Inferior parietal cortex (tissue), 1 donor: ENCODE measurements around the gene BST1.
"Not testable (repeated sequence)": the region's sequence is repeated elsewhere in the genome, so short reads cannot be mapped to it uniquely, and the experiment has no call there.

Experiments
- DNase-seq: peaks from one replicate; pipeline ENCODE4 v3.0.0-alpha.2; 2016; ENCODE audit errors: extremely low spot score

The BST1 gene

GRCh38 chr4:15746110-15746509 is 43.2 kb downstream of the BST1 start:
- no peak for DNase-seq

- no peak for DNase-seq
Observed at GRCh38 chr4:15749001-15749400, 46.1 kb downstream of the BST1 start.

GRCh38 chr4:15751153-15751552 is 48.3 kb downstream of the BST1 start:
- no peak for DNase-seq

- no peak for DNase-seq
Observed at GRCh38 chr4:15753081-15753480, 50.2 kb downstream of the BST1 start.

DNA sequence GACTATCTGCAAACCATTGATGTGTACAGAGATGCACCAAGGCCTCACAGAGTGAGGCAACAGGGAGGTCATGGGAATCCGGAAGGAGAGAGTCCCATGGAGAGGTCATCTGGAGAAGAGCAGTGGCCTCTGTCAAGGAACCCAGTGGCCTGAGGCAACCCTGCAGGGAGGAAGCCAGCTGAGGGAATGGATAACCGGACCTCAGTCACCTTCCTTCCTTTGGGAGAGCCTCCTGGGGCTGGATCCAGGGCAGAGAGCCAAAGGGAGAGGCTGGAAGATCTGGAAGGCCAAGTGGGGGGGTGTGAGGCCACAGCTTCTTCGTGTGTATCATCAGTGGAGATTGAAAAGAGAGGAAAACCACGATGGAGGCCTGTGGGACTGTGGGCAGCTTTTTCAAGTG is 50.9 kb downstream of the BST1 start:
- DNase-seq, result no peak

- DNase-seq, result no peak
Observed at GRCh38 chr4:15754323-15754722, 51.5 kb downstream of the BST1 start.

DNA sequence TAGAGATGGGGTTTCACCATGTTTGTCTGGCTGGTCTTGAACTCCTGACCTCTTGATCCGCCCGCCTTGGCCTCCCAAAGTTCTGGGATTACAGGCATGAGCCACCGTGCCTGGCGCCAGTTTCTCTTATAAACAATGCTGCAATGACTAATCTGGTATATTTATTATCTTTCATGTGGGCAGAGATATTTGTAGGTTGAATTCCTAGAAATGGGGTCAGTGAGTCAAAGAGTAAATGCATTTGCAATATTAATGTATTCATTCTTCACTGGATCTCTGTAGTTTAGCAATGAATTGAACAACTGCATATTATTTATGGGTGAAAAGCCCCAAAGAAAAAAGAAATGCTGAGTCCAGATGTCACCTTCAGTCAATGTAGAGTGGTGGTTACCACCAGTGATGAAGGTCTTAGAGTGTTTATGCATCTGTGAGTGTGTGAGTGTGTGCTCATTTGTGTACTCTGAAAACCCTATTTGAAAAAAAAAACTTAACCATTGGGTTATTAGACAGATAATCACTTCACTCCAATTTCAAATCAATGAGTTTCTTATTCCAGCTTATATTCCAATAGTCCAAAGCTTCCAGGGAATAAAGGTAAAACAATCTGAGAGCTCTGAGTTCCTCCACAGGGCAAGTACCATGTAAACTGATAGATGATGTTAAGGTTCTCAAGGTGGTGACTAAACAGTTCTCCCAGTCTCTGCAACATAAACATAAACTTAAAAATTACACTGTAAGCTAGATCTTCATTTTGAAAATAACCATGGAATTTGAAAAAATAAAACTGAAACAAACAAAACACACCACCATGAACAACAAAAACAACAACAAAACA is 52.7 kb downstream of the BST1 start:
- no peak for DNase-seq

- no peak for DNase-seq
Observed at GRCh38 chr4:15756361-15756861, 53.5 kb downstream of the BST1 start.

- DNase-seq, result no peak
Observed at GRCh38 chr4:15757054-15757453, 54.2 kb downstream of the BST1 start.

DNA sequence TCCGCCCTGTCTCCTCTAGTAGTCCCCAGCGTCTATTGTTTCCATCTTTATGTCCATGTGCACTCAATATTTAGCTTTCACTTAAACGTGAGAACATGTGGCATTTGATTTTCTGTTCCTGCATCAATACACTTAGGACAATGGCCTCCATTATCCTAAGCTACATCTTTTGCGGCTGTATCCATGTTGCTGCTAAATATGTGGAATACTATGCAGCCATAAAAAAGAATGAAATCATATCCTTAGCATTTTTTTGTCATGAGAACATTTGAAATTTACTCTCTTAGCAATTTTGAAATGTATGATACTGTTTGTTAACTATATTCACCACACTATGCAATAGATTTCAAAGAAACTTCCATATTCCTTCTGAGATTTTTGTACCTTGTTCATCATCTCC is 55.4 kb downstream of the BST1 start:
- no peak for DNase-seq

GRCh38 chr4:15762460-15762859 is 59.6 kb downstream of the BST1 start:
- DNase-seq, result not testable (repeated sequence)

DNA sequence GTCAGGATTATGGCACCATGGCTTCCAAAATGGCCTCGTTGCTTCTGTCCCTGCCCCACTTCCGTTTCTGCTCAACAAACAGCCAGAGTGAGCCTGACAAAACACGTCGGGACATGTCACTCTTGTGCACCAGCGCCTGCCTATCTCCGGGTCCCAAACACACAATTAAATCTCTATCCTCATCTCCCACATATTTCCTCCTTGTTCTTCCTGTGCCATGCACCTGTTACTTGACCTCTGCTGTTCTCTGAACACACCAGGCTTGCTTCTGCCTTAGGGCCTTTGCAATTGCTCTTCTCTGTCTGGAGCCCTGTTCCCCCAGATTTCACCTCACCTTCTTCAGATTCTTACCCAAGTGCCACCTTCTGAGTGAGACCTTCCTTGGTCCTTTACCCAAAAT is 62.5 kb downstream of the BST1 start:
- DNase-seq, result no peak

DNA sequence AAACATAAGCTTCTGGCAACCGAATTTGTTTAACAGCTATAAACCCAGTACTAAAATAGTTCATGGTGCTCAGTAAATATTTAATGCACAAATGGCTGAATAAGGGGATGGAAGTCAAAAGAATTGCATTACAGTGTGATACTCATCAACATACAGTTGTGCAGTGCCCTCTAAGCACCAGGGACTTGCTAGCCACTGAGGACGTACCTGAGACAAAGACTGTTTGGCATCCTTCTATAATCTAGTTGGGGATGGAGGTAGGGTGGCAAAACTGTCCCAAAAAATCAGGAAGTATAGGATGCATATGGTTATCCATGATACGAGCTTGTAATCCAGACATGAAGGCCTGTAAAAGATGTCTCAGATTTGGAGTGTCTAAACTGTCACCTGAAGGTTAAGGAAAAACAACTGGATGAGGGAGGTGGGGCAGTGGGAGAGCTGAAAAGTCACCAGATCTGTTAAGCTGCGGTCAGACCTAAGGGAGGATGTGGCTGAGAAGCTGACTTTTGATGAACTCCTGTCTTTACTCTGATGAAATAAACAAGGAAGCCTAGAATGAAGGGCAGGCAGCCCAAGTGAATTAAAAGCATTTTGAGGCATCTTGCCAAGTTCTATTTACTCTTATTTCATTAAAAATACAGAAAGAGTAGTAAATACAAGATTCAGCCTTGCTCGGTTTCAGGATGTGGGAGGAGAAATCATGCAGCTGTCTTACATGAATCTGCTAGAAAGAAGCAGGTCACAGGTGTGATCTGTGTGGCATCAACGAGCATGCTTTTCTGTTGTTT is 63.2 kb downstream of the BST1 start:
- DNase-seq, result no peak

DNA sequence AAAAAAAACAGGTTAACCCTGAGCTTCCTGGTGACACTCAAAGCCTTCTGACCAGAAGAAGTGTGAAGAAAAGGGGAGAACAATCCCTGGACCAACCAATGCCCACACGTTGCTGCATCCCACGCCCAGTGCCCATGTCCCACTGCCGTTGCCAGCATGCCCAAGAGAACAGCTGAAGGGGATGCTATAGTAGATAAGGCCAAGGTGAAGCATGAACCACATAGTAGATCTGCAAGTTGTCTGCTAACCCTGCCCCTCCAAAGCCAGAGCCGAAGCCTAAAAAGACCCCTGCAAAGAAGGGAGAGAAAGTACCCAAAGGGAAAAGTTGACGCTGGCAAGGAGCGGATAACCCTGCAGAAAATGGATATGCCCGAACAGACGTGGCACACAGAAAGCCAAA is 64.0 kb downstream of the BST1 start:
- DNase-seq, result no peak

DNA sequence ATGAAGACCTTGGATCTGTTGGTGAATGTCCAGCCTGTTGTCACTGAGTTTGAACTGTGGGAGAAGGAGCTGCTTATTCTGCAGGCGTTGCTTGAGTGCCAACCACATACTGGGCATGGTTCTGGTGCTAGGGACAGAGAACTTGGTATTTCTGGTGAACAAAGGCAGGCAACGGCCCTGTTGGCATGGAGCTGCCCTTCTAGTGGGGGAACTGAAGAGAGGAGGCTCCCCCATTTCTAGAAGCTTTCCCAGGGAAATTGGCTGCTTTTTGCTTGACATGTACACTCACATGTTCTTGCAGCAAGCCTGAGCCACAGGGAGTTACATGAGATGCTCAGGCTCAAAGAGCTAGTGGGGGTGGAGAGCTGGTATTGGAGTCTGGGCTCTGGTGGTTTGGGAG is 66.3 kb downstream of the BST1 start:
- DNase-seq, result no peak

DNA sequence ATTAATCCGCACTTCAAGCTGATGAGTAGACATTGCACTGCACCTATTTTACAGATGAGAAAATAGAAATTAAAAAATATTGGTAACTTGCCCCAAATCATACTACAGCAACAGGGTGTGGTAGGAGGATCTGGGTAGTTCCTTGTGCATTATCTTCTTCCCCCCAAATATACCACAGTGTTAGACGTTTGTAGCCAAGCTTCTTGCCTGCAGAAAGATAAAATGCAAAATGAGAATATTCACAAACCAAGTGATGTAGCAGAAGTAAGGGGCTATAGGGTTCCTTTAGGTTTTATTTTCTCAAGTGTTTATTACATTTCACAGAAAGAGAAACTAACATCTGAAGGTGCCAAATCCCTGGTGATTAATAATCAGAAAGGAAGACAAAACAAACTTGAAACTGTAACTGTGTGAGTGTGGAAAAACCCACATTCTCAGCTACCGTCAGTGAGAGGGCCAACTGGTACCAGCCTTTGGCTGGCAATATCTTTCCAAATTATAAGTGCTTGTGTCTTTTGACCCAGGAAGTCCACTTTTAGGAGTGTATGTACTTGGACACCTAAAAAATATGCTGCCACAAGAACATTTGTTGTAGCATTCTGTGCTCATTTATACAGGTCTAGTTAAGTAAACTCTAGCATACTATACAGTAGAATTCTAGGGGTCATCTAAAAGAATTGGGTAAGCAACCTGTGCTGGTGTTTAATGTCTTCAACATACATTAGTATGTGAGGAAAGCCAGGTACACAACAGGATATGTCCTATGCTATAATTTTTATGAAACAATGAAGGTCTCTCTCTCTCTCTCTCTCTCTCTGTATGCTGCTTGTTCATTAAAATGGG is 68.6 kb downstream of the BST1 start:
- DNase-seq, result no peak

- DNase-seq, result no peak
Observed at GRCh38 chr4:15774020-15774420, 71.2 kb downstream of the BST1 start.

GRCh38 chr4:15776871-15777648 is 74.2 kb downstream of the BST1 start:
- no peak for DNase-seq

GRCh38 chr4:15777697-15778288 is 74.9 kb downstream of the BST1 start:
- no peak for DNase-seq

DNA sequence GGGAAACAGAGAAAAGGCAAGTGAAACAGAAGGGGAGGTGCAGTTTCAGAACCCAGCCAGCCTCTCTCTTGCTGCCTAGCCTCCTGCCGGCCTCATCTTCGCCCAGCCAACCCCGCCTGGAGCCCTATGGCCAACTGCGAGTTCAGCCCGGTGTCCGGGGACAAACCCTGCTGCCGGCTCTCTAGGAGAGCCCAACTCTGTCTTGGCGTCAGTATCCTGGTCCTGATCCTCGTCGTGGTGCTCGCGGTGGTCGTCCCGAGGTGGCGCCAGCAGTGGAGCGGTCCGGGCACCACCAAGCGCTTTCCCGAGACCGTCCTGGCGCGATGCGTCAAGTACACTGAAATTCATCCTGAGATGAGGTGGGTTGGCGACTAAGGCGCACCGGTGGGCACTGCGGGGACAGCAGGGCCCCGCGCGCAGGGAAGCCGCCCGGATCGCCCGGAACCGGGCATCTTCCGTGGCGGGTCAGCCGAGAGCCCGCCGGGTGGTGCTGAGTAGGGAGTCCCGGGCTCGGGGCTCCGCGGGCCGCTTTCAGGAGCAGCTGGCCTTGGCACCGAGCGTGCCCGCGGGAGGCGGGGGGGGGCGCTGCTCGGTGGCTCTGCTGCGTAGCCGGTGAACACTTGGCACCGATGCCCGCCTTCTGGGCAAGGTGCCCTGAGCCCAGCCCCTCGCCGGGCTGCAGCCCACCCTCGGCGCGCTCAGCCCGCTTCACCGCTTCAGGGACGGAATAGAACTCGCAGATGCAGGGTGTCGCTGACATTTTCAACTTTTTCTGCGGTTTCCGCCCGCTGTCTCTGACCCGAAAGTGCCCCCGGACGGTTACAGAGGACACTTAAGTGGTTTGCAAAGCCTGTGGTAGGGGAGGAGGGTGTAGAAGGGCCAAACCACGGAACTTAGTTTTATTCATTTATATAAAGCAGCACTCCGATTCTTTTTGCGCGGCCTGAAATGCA is 75.7 kb downstream of the BST1 start, which contains the start of gene CD38:
CD38 (plus strand) TSS at position 40 of the 953 bp plus-strand sequence; CDS start at position 127, 87 bp downstream.
- DNase-seq, result no peak
